Body of pancreas (tissue), 4 donors: ENCODE results near the gene YEATS4. TPM values are rescaled to one million over a fixed set of nuclear protein-coding genes. Genes with fewer than 3 reads are reported as not detected.

Experiments used
- ATAC-seq: fragments of 150-250 bp; one replicate; pipeline ENCODE4 v1.9.1; 2016
- DNase-seq, 4 donors: peaks; one replicate each; pipeline ENCODE4 v3.0.0-alpha.2; 2019
- H3K27ac ChIP-seq, 4 donors: fragments of 200-600 bp; sonication (generic); 1 replicate in 3 of 4; 2 replicates in 1 of 4; pipeline versions ENCODE4 v1.5.1 to v1.6.1; 2016 to 2019; ENCODE audit warnings: mild to moderate bottlenecking in 1 of 4, mixed read lengths in 1 of 4, moderate library complexity in 1 of 4
- H3K27me3 ChIP-seq, 2 donors: fragments of 200-600 bp; sonication (generic); one replicate each; pipeline ENCODE4 v1.6.0; 2016; ENCODE audit warnings: mild to moderate bottlenecking in 1 of 2
- H3K36me3 ChIP-seq, 2 donors: fragments of 200-600 bp; sonication (generic); replicated peaks in 1 of 2; 2 replicates each; pipeline ENCODE4 v1.5.1; 2016; ENCODE audit warnings: low read depth in 2 of 2; ENCODE audit not compliant: insufficient read depth in 1 of 2
- H3K4me1 ChIP-seq: fragments of 200-600 bp; sonication (generic); one replicate; pipeline ENCODE4 v1.6.0; 2016
- H3K4me3 ChIP-seq, 2 donors: fragments of 200-600 bp; sonication (generic); 1 replicate in 1 of 2; 2 replicates in 1 of 2; pipeline ENCODE4 v1.5.1; 2016 to 2019
- H3K9me3 ChIP-seq, 3 donors: fragments of 200-600 bp; sonication (generic); 1 replicate in 2 of 3; 2 replicates in 1 of 3; pipeline ENCODE4 v1.5.1; 2016
- CTCF ChIP-seq, 7 experiments: fragments of 450-650 bp in 4 of 7; fragments of 200-600 bp in 3 of 7; sonication (generic) in 3 of 7; IDR thresholded peaks; one replicate each; pipeline ENCODE4 v1.5.1; 2016 to 2019; ENCODE audit warnings: antibody characterized with exemption in 7 of 7
- POLR2A ChIP-seq, 3 donors: fragments of 450-650 bp; IDR thresholded peaks; one replicate each; pipeline ENCODE4 v1.6.1; 2016; ENCODE audit warnings: antibody characterized with exemption in 3 of 3, mild to moderate bottlenecking in 2 of 3
- WGBS, 2 donors: methylation state at CpG; one replicate each; pipeline ENCODE4 v1.1.5; 2017; 5-methylcytosine and 5-hydroxymethylcytosine counted together
- intact Hi-C: fragments of 100-400 bp; cut with DNase I; formaldehyde crosslinking; loops from one replicate; pipeline ENCODE4 v1.15.1; 2023
- total RNA-seq, 2 donors: library from RNA; depleted of rRNA; stranded (reverse); fragments of >200 nt; gene quantifications; one replicate each; pipeline ENCODE4 v1.1.0, GENCODE V29; 2016

YEATS4 gene
- total RNA-seq, 2 donors from 2014 or later: 14.3 to 15.8 TPM

GRCh38 chr12:69433653-69434052 is 74.1 kb downstream of the YEATS4 start:
- no peaks in the 10 kb centered on the region for H3K9me3 ChIP-seq
- intact Hi-C loops: no loop called here
- no peaks in the 10 kb centered on the region for H3K4me1 ChIP-seq
- no peaks in the 10 kb centered on the region for H3K36me3 ChIP-seq
- no peak for DNase-seq
- H3K4me3 ChIP-seq: no peak overlapping the region
- ATAC-seq: no peak
- no peak for TF ChIP-seq POLR2A (IDR thresholded peaks at IDR 0.05)
- TF ChIP-seq CTCF (IDR thresholded peaks at IDR 0.05): no peak
- no peak overlapping the region for H3K27ac ChIP-seq
- WGBS, 2 donors: 82 to 87% methylated on average over 3 of the region's 3 CpGs
- H3K27me3 ChIP-seq: no peaks in the 10 kb centered on the region

- TF ChIP-seq POLR2A (IDR thresholded peaks at IDR 0.05) (no peak), CTCF (IDR thresholded peaks at IDR 0.05) (no peak)
- no peaks in the 10 kb centered on the region for H3K36me3 ChIP-seq
- no peak overlapping the region for H3K27ac ChIP-seq
- ATAC-seq: no peak
- no peaks in the 10 kb centered on the region for H3K9me3 ChIP-seq
- no peak overlapping the region for H3K4me3 ChIP-seq
- intact Hi-C loops: no loop called here
- no peaks in the 10 kb centered on the region for H3K27me3 ChIP-seq
- no peak for DNase-seq
- peaks cover 11% of the 10 kb centered on the region for H3K4me1 ChIP-seq
- 90% methylated on average over 1 of the region's 1 CpG for WGBS, 2 donors
These were observed 76.1 kb downstream of the YEATS4 start for GRCh38 chr12:69435644-69436043.

GRCh38 chr12:69437073-69437472 is 77.5 kb downstream of the YEATS4 start:
- DNase-seq (no peak), ATAC-seq (no peak)
- intact Hi-C loops: no loop called here
- Histone ChIP-seq H3K27ac (no peak overlapping the region), H3K4me3 (no peak overlapping the region), H3K36me3 (no peaks in the 10 kb centered on the region), H3K27me3 (no peaks in the 10 kb centered on the region), H3K4me1 (peaks cover 20% of the 10 kb centered on the region), H3K9me3 (no peaks in the 10 kb centered on the region)
- 89 to 98% methylated on average over 2 of the region's 2 CpGs for WGBS, 2 donors
- TF ChIP-seq POLR2A (IDR thresholded peaks at IDR 0.05) (no peak), CTCF (IDR thresholded peaks at IDR 0.05) (no peak)

GRCh38 chr12:69438539-69438938 is 79.0 kb downstream of the YEATS4 start:
- peaks cover 20% of the 10 kb centered on the region for H3K4me1 ChIP-seq
- H3K36me3 ChIP-seq: no peaks in the 10 kb centered on the region
- H3K4me3 ChIP-seq: no peak overlapping the region
- no peak overlapping the region for H3K27ac ChIP-seq
- H3K9me3 ChIP-seq: no peaks in the 10 kb centered on the region
- H3K27me3 ChIP-seq: no peaks in the 10 kb centered on the region
- ATAC-seq: no peak
- 87 to 91% methylated on average over 3 of the region's 3 CpGs for WGBS, 2 donors
- intact Hi-C loops: no loop called here
- TF ChIP-seq POLR2A (IDR thresholded peaks at IDR 0.05) (no peak), CTCF (IDR thresholded peaks at IDR 0.05) (no peak)
- DNase-seq: no peak

- WGBS, 2 donors: 93 to 94% methylated on average over 3 of the region's 3 CpGs
- H3K4me1 ChIP-seq: peaks cover 20% of the 10 kb centered on the region
- TF ChIP-seq CTCF (IDR thresholded peaks at IDR 0.05) (no peak), POLR2A (IDR thresholded peaks at IDR 0.05) (no peak)
- DNase-seq (no peak), ATAC-seq (peak; percentile 50)
- intact Hi-C loops: no loop called here
- no peaks in the 10 kb centered on the region for H3K27me3 ChIP-seq
- H3K36me3 ChIP-seq: no peaks in the 10 kb centered on the region
- H3K27ac ChIP-seq: no peak overlapping the region
- H3K9me3 ChIP-seq: no peaks in the 10 kb centered on the region
- no peak overlapping the region for H3K4me3 ChIP-seq
These were observed 80.5 kb downstream of the YEATS4 start for GRCh38 chr12:69440016-69440415.
